Kidney (tissue), 14 donors: ENCODE data around the gene DHX16. TPM values are rescaled to one million over a fixed set of nuclear protein-coding genes. Genes with fewer than 3 reads are reported as not detected.
A peak's percentile ranks its signal among the peaks of the same experiment; 100 is the strongest.

Source experiments
- DNase-seq, 5 donors: peaks; one replicate each; pipeline ENCODE4 v3.0.0-alpha.2; 2013 to 2020
- FAIRE-seq: peaks from 2 replicates; lab custom pipeline; 2012; peaks lifted over from hg19 to GRCh38; lab: Jason Lieb, UNC
- H3K27ac ChIP-seq, 2 donors: one replicate each; pipeline ENCODE4 v1.7.0; 2013; ENCODE audit warnings: low read depth in 2 of 2, low read length in 2 of 2, inconsistent platforms in 1 of 2
- H3K27me3 ChIP-seq: one replicate; pipeline ENCODE4 v1.7.1; 2013; ENCODE audit warnings: low read length, inconsistent platforms; ENCODE audit not compliant: control insufficient read depth, insufficient read depth
- H3K36me3 ChIP-seq, 3 donors: one replicate each; pipeline versions ENCODE4 v1.7.0 to v1.7.1; 2013; ENCODE audit warnings: low read length in 3 of 3, control low read depth in 1 of 3, inconsistent platforms in 1 of 3; ENCODE audit not compliant: insufficient read depth in 3 of 3, control insufficient read depth in 2 of 3
- H3K4me1 ChIP-seq, 3 donors: one replicate each; pipeline versions ENCODE4 v1.7.0 to v1.7.1; 2013; ENCODE audit warnings: low read length in 3 of 3, inconsistent platforms in 1 of 3, low read depth in 1 of 3; ENCODE audit not compliant: control insufficient read depth in 2 of 3, insufficient read depth in 2 of 3
- H3K4me3 ChIP-seq, 3 donors: one replicate each; pipeline versions ENCODE4 v1.7.0 to v1.8.1; 2013; ENCODE audit warnings: low read length in 3 of 3, control low read depth in 1 of 3, inconsistent platforms in 1 of 3
- H3K9ac ChIP-seq, 3 donors: one replicate each; pipeline versions ENCODE4 v1.7.0 to v1.7.1; 2013; ENCODE audit warnings: low read length in 3 of 3, control low read depth in 1 of 3, inconsistent platforms in 1 of 3
- H3K9me3 ChIP-seq, 3 donors: one replicate each; pipeline versions ENCODE4 v1.7.0 to v1.7.1; 2013; ENCODE audit warnings: low read length in 3 of 3, control low read depth in 1 of 3, inconsistent platforms in 1 of 3; ENCODE audit not compliant: control insufficient read depth in 2 of 3, insufficient read depth in 1 of 3
- intact Hi-C: fragments of 100-400 bp; cut with DNase I; formaldehyde crosslinking; loops from one replicate; pipeline ENCODE4 v1.11.1; 2022
- polyA plus RNA-seq: library from polyadenylated mRNA; stranded (reverse); fragments of 350-450 nt; fragmentation: Illumina TruSeq; extraction: RNeasy Lipid Tissue Mini Kit (QIAGEN cat#74804); gene quantifications from one replicate; pipeline ENCODE4 v1.2.3, GENCODE V29; 2014; ENCODE audit warnings: low read depth, low replicate concordance; ENCODE audit not compliant: insufficient read depth
- total RNA-seq: library from RNA; stranded (reverse); fragmentation: NEBNext Ultra II Directional; extraction: Animal tissue kit (Norgen Biotek cat#: 25700); gene quantifications from one replicate; pipeline ENCODE4 v1.2.1, GENCODE V29; 2021
- TF ChIP-seq, protein P1 (sequence below): IDR thresholded peaks from 3 replicates; pipeline ENCODE4 v1.5.1; 2012; ENCODE audit warnings: mild to moderate bottlenecking, moderate library complexity, borderline replicate concordance; ENCODE audit not compliant: insufficient read depth; ENCODE audit errors: extremely low read depth
- donor health status: control.
- donor health status: control.
- donor health status: control.
- donor health status: control.
- donor health status: control.
- donor health status: DM: yes; HTN: yes; CAD: no.
- donor health status: Normal renal cell carcinoma (clear cell type).

DHX16 gene
- total and polyA plus RNA-seq, 2 donors from 2014 or later, result 26.7 to 30.5 TPM

DNA sequence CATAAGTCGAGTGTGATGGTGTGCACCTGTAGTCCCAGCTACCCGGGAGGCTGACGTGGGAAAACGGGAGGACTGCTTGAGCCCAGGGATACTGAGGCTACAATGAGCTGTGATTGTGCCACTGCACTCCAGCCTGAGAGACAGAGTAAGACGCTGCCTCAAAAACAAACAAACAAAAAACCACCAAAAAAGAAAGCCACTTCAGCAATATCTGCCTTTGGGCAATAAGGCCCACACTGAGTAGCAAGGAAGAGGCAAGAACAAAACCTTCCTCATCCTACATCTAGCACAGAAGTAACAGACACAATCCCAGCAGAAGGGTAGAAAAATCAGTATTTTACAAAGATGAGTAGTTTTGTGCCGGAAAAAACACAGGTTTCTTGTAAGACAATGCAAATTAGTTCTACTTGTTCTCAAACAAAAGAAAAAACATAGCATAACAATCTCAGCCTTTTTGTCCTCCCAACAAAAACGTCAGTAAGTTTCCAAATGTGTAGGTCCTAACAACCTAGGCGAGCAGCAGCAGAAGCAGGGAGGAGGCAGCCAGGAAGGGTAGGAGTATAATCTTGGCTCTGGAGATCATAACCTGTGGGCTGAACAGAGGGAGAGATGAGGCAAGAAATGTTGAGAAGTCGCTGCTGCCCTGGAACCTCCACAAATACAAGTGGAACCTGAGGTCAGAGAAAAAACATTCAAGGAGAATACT, 61.5 kb downstream of the DHX16 start:
- FAIRE-seq (no peak), DNase-seq (no peak)
- intact Hi-C loops, result no loop called here
- peak overlapping the region in 1 of 2 donors; percentile 18 for H3K27ac ChIP-seq
- no peaks in the 10 kb centered on the region for H3K27me3 ChIP-seq
- peaks cover 14 to 38% (median 21%) of the 10 kb centered on the region in 3 donors for H3K36me3 ChIP-seq
- H3K9ac ChIP-seq, result no peak overlapping the region
- no peak overlapping the region for H3K4me3 ChIP-seq
- H3K9me3 ChIP-seq, result no peaks in the 10 kb centered on the region
- TF ChIP-seq, protein P1, sequence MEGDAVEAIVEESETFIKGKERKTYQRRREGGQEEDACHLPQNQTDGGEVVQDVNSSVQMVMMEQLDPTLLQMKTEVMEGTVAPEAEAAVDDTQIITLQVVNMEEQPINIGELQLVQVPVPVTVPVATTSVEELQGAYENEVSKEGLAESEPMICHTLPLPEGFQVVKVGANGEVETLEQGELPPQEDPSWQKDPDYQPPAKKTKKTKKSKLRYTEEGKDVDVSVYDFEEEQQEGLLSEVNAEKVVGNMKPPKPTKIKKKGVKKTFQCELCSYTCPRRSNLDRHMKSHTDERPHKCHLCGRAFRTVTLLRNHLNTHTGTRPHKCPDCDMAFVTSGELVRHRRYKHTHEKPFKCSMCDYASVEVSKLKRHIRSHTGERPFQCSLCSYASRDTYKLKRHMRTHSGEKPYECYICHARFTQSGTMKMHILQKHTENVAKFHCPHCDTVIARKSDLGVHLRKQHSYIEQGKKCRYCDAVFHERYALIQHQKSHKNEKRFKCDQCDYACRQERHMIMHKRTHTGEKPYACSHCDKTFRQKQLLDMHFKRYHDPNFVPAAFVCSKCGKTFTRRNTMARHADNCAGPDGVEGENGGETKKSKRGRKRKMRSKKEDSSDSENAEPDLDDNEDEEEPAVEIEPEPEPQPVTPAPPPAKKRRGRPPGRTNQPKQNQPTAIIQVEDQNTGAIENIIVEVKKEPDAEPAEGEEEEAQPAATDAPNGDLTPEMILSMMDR, result no peak
- peaks cover 6 to 35% (median 23%) of the 10 kb centered on the region in 3 donors for H3K4me1 ChIP-seq

DNA sequence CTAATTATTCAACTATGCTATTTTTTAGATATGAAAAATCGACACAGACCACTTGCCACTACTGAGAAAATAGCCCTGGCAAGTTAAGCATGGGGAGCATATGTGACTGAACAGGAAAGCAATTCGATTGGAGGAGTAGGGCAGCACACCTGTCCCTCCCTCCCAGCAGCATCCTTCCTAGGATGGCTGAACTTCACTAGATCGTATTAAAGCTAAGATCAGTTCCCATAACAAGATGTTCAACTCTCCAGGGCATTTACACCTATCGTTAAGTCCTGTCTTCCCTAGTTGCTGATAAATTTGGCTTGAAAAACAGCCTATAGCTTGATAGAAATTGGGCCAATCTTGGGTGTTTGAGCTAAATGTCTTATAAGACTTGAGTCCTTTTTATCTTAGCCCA, 62.7 kb downstream of the DHX16 start:
- peaks cover 6 to 35% (median 23%) of the 10 kb centered on the region in 3 donors for H3K4me1 ChIP-seq
- H3K9me3 ChIP-seq, result no peaks in the 10 kb centered on the region
- TF ChIP-seq, protein P1, result no peak
- intact Hi-C loops, result no loop called here
- H3K27me3 ChIP-seq, result no peaks in the 10 kb centered on the region
- no peak overlapping the region for H3K4me3 ChIP-seq
- FAIRE-seq (no peak), DNase-seq (no peak)
- peaks cover 21 to 45% (median 23%) of the 10 kb centered on the region in 3 donors for H3K36me3 ChIP-seq
- H3K9ac ChIP-seq, result no peak overlapping the region
- no peak overlapping the region for H3K27ac ChIP-seq

DNA sequence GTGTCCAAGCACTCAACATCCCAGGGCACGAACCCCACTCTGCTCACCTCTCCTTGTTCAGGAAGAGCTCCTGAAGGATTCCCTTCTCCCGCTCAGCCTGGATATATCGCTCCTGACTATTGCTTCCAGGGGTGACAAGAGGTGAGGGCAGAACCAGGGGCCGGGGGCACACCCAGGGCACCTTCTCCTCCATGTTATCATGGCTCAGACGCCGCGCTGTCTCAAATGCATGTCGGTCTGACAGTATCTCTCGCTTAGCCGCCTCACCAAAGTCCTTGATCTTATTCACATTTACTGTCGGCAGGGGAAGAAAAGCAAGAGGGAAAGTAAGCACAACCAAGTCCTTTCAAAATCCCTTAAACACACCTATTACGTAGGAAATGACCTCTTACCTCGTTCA, 68.8 kb downstream of the DHX16 start:
- H3K9ac ChIP-seq, result no peak overlapping the region
- intact Hi-C loops, result no loop called here
- H3K9me3 ChIP-seq, result no peaks in the 10 kb centered on the region

More for the DNA sequence above, 68.8 kb downstream of the DHX16 start:
- FAIRE-seq (no peak), DNase-seq (no peak)
- TF ChIP-seq, protein P1, result no peak
- peaks cover 40 to 79% (median 63%) of the 10 kb centered on the region in 3 donors for H3K36me3 ChIP-seq
- H3K27me3 ChIP-seq, result no peaks in the 10 kb centered on the region
- H3K4me3 ChIP-seq, result no peak overlapping the region
- no peak overlapping the region for H3K27ac ChIP-seq
- no peaks in the 10 kb centered on the region for H3K4me1 ChIP-seq

Other genes with a start within 250 kb of the DHX16 start
- gene HLA-E, start 183.5 kb downstream of the DHX16 start, total RNA-seq, result 525 TPM
- 387 TPM for gene HLA-E, start 183.5 kb downstream of the DHX16 start, polyA plus RNA-seq
- gene GNL1, start 116.5 kb downstream of the DHX16 start, total RNA-seq, result 70.4 TPM
- 64.9 TPM for gene GNL1, start 116.5 kb downstream of the DHX16 start, polyA plus RNA-seq
- 9.3 TPM for gene PRR3, start 115.7 kb downstream of the DHX16 start, total RNA-seq
- 7.9 TPM for gene PRR3, start 115.7 kb downstream of the DHX16 start, polyA plus RNA-seq
- gene ABCF1, start 101.6 kb downstream of the DHX16 start, total RNA-seq, result 47.2 TPM
- gene ABCF1, start 101.6 kb downstream of the DHX16 start, polyA plus RNA-seq, result 32.9 TPM
- gene PPP1R10, start 55.8 kb downstream of the DHX16 start, total RNA-seq, result 65.0 TPM
- gene PPP1R10, start 55.8 kb downstream of the DHX16 start, polyA plus RNA-seq, result 19.7 TPM
- 62.1 TPM for gene MRPS18B, start 55.2 kb downstream of the DHX16 start, total RNA-seq
- 135 TPM for gene MRPS18B, start 55.2 kb downstream of the DHX16 start, polyA plus RNA-seq
- gene ATAT1, start 46.1 kb downstream of the DHX16 start, total RNA-seq, result 10.4 TPM
- 12.4 TPM for gene ATAT1, start 46.1 kb downstream of the DHX16 start, polyA plus RNA-seq
- 27.4 TPM for gene C6orf136, start 25.9 kb downstream of the DHX16 start, total RNA-seq
- 45.6 TPM for gene C6orf136, start 25.9 kb downstream of the DHX16 start, polyA plus RNA-seq
- gene PPP1R18, start 13.6 kb upstream of the DHX16 start, total RNA-seq, result 51.9 TPM
- 17.1 TPM for gene PPP1R18, start 13.6 kb upstream of the DHX16 start, polyA plus RNA-seq
- gene NRM, start 18.0 kb upstream of the DHX16 start, total RNA-seq, result 14.2 TPM
- gene NRM, start 18.0 kb upstream of the DHX16 start, polyA plus RNA-seq, result 14.2 TPM
- 47.9 TPM for gene MDC1, start 44.3 kb upstream of the DHX16 start, total RNA-seq
- gene MDC1, start 44.3 kb upstream of the DHX16 start, polyA plus RNA-seq, result 9.5 TPM
- 295 TPM for gene TUBB, start 47.3 kb upstream of the DHX16 start, total RNA-seq
- gene TUBB, start 47.3 kb upstream of the DHX16 start, polyA plus RNA-seq, result 197 TPM
- 227 TPM for gene FLOT1, start 69.7 kb upstream of the DHX16 start, total RNA-seq
- 317 TPM for gene FLOT1, start 69.7 kb upstream of the DHX16 start, polyA plus RNA-seq
- 59.5 TPM for gene IER3, start 71.5 kb upstream of the DHX16 start, total RNA-seq
- 94.3 TPM for gene IER3, start 71.5 kb upstream of the DHX16 start, polyA plus RNA-seq
- 362 TPM for gene DDR1, start 211.5 kb upstream of the DHX16 start, total RNA-seq
- gene DDR1, start 211.5 kb upstream of the DHX16 start, polyA plus RNA-seq, result 95.8 TPM
- 39.3 TPM for gene GTF2H4, start 235.2 kb upstream of the DHX16 start, total RNA-seq
- gene GTF2H4, start 235.2 kb upstream of the DHX16 start, polyA plus RNA-seq, result 20.9 TPM
- gene VARS2, start 241.2 kb upstream of the DHX16 start, total RNA-seq, result 34.5 TPM
- gene VARS2, start 241.2 kb upstream of the DHX16 start, polyA plus RNA-seq, result 30.4 TPM